ENCODE measurements around the gene ALG9. TPM values are rescaled to one million over a fixed set of nuclear protein-coding genes. Genes with fewer than 3 reads are reported as not detected.

The ALG9 gene
- total RNA-seq, 1 experiment from 2014 or later: 23.7 TPM

Other genes with a start within 250 kb of the ALG9 start
- 24.9 TPM for gene PPP2R1B, start 105.2 kb downstream of the ALG9 start, total RNA-seq (2021; ENCODE audit: unreplicated experiment)
- 3.8 TPM for gene FDXACB1, start 7.6 kb upstream of the ALG9 start, total RNA-seq (2021; ENCODE audit: unreplicated experiment)
- gene CFAP68, start 8.0 kb upstream of the ALG9 start, total RNA-seq (2021; ENCODE audit: unreplicated experiment): 49.6 TPM
- gene CRYAB, start 40.2 kb upstream of the ALG9 start, total RNA-seq (2021; ENCODE audit: unreplicated experiment): not detected
- not detected for gene HSPB2, start 41.2 kb upstream of the ALG9 start, total RNA-seq (2021; ENCODE audit: unreplicated experiment)
- 4.6 TPM for gene C11orf52, start 47.3 kb upstream of the ALG9 start, total RNA-seq (2021; ENCODE audit: unreplicated experiment)
- gene DIXDC1, start 65.8 kb upstream of the ALG9 start, total RNA-seq (2021; ENCODE audit: unreplicated experiment): 5.6 TPM
- 68.1 TPM for gene DLAT, start 153.8 kb upstream of the ALG9 start, total RNA-seq (2021; ENCODE audit: unreplicated experiment)
- 1.6 TPM for gene PIH1D2, start 202.4 kb upstream of the ALG9 start, total RNA-seq (2021; ENCODE audit: unreplicated experiment)
- 19.4 TPM for gene NKAPD1, start 202.7 kb upstream of the ALG9 start, total RNA-seq (2021; ENCODE audit: unreplicated experiment)
- 62.1 TPM for gene TIMM8B, start 215.2 kb upstream of the ALG9 start, total RNA-seq (2021; ENCODE audit: unreplicated experiment)
- 129 TPM for gene SDHD, start 215.3 kb upstream of the ALG9 start, total RNA-seq (2021; ENCODE audit: unreplicated experiment)

All from HCT116 (cell line).